ENCODE results near the gene SIM2.

The SIM2 gene

GRCh38 chr21:36686955-36687354 lies 12.0 kb upstream of the SIM2 start:
- in situ Hi-C loops (cut with MboI; ENCODE audit: low sequenced_read_pairs), result no loop called here

- in situ Hi-C loops (cut with MboI; ENCODE audit: low sequenced_read_pairs), result no loop called here
These were observed 10.6 kb upstream of the SIM2 start for GRCh38 chr21:36688324-36688723.

GRCh38 chr21:36689324-36689723 lies 9.6 kb upstream of the SIM2 start:
- in situ Hi-C loops (cut with MboI; ENCODE audit: low sequenced_read_pairs), result no loop called here

GRCh38 chr21:36690628-36691554 lies 8.0 kb upstream of the SIM2 start:
- in situ Hi-C loops (cut with MboI; ENCODE audit: low sequenced_read_pairs), result no loop called here

GRCh38 chr21:36691555-36692041 lies 7.3 kb upstream of the SIM2 start:
- in situ Hi-C loops (cut with MboI; ENCODE audit: low sequenced_read_pairs), result no loop called here

GRCh38 chr21:36692114-36692834 lies 6.6 kb upstream of the SIM2 start:
- in situ Hi-C loops (cut with MboI; ENCODE audit: low sequenced_read_pairs), result no loop called here

GRCh38 chr21:36692835-36693488 lies 6.0 kb upstream of the SIM2 start:
- in situ Hi-C loops (cut with MboI; ENCODE audit: low sequenced_read_pairs), result no loop called here

- in situ Hi-C loops (cut with MboI; ENCODE audit: low sequenced_read_pairs), result no loop called here
These were observed 5.4 kb upstream of the SIM2 start for GRCh38 chr21:36693489-36694030.

- in situ Hi-C loops (cut with MboI; ENCODE audit: low sequenced_read_pairs), result no loop called here
These were observed 4.8 kb upstream of the SIM2 start for GRCh38 chr21:36694031-36694515.

- in situ Hi-C loops (cut with MboI; ENCODE audit: low sequenced_read_pairs), result no loop called here
These were observed 4.2 kb upstream of the SIM2 start for GRCh38 chr21:36694593-36695282.

- in situ Hi-C loops (cut with MboI; ENCODE audit: low sequenced_read_pairs), result no loop called here
These were observed 3.7 kb upstream of the SIM2 start for GRCh38 chr21:36695283-36695634.

GRCh38 chr21:36695671-36696389 lies 3.1 kb upstream of the SIM2 start:
- in situ Hi-C loops (cut with MboI; ENCODE audit: low sequenced_read_pairs), result no loop called here

- in situ Hi-C loops (cut with MboI; ENCODE audit: low sequenced_read_pairs), result no loop called here
These were observed 2.4 kb upstream of the SIM2 start for GRCh38 chr21:36696390-36697059.

GRCh38 chr21:36697060-36697850 lies 1.7 kb upstream of the SIM2 start:
- in situ Hi-C loops (cut with MboI; ENCODE audit: low sequenced_read_pairs), result no loop called here

- in situ Hi-C loops (cut with MboI; ENCODE audit: low sequenced_read_pairs), result no loop called here
These were observed 997 bp upstream of the SIM2 start for GRCh38 chr21:36697851-36698384.

- in situ Hi-C loops (cut with MboI; ENCODE audit: low sequenced_read_pairs), result no loop called here
These were observed 432 bp upstream of the SIM2 start for GRCh38 chr21:36698385-36698980.

- in situ Hi-C loops (cut with MboI; ENCODE audit: low sequenced_read_pairs), result no loop called here
These were observed 805 bp downstream of the SIM2 start for GRCh38 chr21:36699546-36700294.

Measured in hTERT RPE-1 (cell line).